Chondrocyte (in vitro differentiated cells): ENCODE data around the gene ITGBL1. TPM values are rescaled to one million over a fixed set of nuclear protein-coding genes. Genes with fewer than 3 reads are reported as not detected.
A peak's percentile ranks its signal among the peaks of the same experiment; 100 is the strongest.

ENCODE experiments used
- DNase-seq: peaks from one replicate; pipeline ENCODE4 v3.0.0; 2021; ENCODE audit warnings: mixed read lengths, low spot score
- H3K27ac Mint-ChIP-seq: one replicate; pipeline ENCODE4 v1.8.0; 2021; ENCODE audit warnings: mild to moderate bottlenecking, moderate library complexity, mixed read lengths; ENCODE audit not compliant: unreplicated experiment
- H3K27me3 Mint-ChIP-seq: 2 replicates; pipeline ENCODE4 v1.8.0; 2021; ENCODE audit warnings: low read depth, mixed read lengths
- H3K36me3 Mint-ChIP-seq: 2 replicates; pipeline ENCODE4 v1.8.0; 2021; ENCODE audit warnings: low read depth, mixed read lengths
- H3K4me1 Mint-ChIP-seq: 2 replicates; pipeline ENCODE4 v1.8.0; 2021; ENCODE audit warnings: low read depth, mild to moderate bottlenecking, mixed read lengths
- H3K4me3 Mint-ChIP-seq: one replicate; pipeline ENCODE4 v1.8.0; 2021; ENCODE audit warnings: mild to moderate bottlenecking, moderate library complexity, mixed read lengths; ENCODE audit not compliant: unreplicated experiment
- H3K9me3 Mint-ChIP-seq: 2 replicates; pipeline ENCODE4 v1.8.0; 2021; ENCODE audit warnings: low read depth, mixed read lengths
- total RNA-seq: library from RNA; stranded (reverse); gene quantifications from 3 replicates; pipeline ENCODE4 v1.2.1, GENCODE V29; 2021
- TF ChIP-seq, protein P1 (sequence below): fragments of 200-600 bp; sonication (generic); IDR thresholded peaks from 2 replicates; pipeline ENCODE4 v1.5.0; 2021; ENCODE audit warnings: antibody characterized with exemption, mild to moderate bottlenecking, moderate library complexity

ITGBL1 gene
- total RNA-seq, 1 donor from 2014 or later = 407 TPM

DNA sequence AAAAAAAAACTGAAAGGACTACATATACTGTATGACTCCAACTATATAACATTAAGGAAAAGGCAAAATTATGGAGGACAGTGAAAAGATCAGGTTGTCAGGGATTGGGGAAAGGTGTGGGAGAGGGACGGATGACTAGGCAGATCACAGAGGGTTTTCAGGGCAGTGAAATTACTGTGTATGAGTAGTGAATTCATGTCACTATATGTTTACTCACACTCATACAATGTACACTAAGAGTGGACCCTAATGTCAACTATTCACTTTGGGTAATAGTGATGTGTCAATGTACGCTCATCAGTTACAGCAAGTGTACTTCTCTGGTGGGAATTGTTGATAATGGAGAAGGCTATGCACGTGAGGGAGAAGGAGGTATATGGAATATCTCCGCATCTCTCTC lies 144.3 kb downstream of the ITGBL1 start:
- peaks cover 10% of the 10 kb centered on the region for H3K4me1 Mint-ChIP-seq
- H3K9me3 Mint-ChIP-seq = peaks cover 4% of the 10 kb centered on the region
- no peak overlapping the region for H3K27ac Mint-ChIP-seq
- TF ChIP-seq, protein P1, sequence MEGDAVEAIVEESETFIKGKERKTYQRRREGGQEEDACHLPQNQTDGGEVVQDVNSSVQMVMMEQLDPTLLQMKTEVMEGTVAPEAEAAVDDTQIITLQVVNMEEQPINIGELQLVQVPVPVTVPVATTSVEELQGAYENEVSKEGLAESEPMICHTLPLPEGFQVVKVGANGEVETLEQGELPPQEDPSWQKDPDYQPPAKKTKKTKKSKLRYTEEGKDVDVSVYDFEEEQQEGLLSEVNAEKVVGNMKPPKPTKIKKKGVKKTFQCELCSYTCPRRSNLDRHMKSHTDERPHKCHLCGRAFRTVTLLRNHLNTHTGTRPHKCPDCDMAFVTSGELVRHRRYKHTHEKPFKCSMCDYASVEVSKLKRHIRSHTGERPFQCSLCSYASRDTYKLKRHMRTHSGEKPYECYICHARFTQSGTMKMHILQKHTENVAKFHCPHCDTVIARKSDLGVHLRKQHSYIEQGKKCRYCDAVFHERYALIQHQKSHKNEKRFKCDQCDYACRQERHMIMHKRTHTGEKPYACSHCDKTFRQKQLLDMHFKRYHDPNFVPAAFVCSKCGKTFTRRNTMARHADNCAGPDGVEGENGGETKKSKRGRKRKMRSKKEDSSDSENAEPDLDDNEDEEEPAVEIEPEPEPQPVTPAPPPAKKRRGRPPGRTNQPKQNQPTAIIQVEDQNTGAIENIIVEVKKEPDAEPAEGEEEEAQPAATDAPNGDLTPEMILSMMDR = no peak
- no peaks in the 10 kb centered on the region for H3K27me3 Mint-ChIP-seq
- DNase-seq = no peak
- H3K36me3 Mint-ChIP-seq = peaks cover 38% of the 10 kb centered on the region
- H3K4me3 Mint-ChIP-seq = no peak overlapping the region

DNA sequence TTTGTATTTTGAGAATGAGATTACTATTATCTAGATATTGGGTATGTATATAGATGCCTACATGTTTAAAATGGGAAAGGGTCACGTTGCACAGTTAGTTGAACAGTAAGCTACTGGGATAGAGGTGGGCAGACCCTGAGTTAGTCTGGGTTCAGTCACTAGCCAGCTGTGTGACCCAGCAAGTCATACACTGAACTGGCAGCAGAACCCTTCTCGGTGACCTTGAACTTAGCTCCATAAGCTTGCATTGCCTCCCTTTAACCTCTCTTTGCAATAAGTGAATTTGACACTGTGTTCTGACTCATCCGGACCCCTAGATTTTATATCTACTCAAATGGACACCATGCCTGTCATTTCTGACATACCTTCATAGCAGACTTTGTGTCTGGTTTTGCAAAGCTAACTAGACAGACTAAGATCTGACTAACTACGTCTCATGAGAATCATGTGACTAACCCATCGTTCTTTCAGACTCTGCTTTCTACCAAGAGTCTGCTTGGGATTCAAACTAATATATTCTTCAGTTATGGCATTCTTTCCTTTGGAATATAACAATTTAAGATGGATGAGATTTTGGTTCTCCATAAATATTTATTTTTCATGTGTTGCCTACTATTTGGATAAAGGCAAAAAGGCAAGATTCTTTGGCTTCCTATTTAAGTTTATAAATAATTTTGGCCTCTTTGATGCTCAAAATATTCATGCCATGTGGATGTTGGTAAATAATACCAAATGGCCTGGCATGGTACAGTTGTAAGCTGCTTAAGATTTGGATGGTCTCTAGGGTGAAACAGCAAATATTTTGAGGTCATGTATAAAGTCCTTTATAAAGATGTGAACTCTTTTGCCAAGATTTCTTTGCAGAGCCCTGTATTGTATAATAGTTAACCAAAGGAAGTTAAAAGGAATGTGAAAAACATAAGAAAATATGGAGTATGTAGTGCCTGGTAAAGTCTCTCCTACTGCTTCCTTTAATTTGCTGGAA lies 159.3 kb downstream of the ITGBL1 start:
- Mint-ChIP-seq H3K4me3 (no peak overlapping the region), H3K9me3 (no peaks in the 10 kb centered on the region), H3K27ac (peak overlapping the region; percentile 84), H3K4me1 (peaks cover 41% of the 10 kb centered on the region), H3K36me3 (peaks cover 10% of the 10 kb centered on the region), H3K27me3 (no peaks in the 10 kb centered on the region)
- TF ChIP-seq, protein P1 = no peak
- no peak for DNase-seq

DNA sequence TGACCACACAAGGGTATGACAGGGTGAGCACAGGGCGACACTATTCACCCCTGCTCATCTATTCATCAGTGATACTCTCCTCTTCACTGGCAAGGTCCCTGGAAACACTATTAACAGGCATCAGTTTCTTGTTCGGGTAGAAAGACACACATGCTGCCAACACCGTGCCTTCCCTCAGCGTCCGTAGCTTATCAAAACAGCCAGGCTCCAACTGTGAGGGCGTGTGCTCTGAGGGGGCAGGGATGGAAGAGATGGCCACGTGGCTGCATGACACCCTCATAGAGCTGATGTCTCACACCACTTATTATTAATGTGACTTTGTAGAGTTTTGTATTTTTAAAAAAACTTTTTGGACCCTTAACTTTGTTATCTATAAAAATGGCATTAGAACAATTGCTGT lies 160.3 kb downstream of the ITGBL1 start:
- DNase-seq = no peak
- Mint-ChIP-seq H3K4me3 (no peak overlapping the region), H3K36me3 (peaks cover 9% of the 10 kb centered on the region), H3K27ac (peak overlapping the region; percentile 84), H3K9me3 (no peaks in the 10 kb centered on the region), H3K4me1 (peaks cover 41% of the 10 kb centered on the region), H3K27me3 (no peaks in the 10 kb centered on the region)
- TF ChIP-seq, protein P1 = no peak

DNA sequence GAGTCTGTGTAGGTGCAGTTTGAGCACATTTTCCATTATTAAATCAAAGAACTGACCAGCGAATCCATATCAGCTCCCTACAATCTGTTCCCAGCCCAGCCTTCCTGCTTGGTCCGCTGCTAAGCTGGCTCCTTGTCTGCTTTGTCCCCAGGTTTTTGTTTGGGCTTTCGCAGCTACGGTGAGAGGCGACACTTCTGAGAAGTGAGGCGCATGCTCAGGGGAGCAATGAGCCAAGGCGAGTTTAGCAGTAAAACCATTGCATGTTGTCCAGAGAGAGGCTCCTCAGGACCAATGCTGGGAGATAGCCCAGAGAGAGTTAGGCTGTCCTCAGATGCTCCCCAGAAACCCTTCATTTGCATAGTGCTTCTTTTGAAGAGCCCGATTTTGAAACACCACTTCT lies 162.0 kb downstream of the ITGBL1 start:
- TF ChIP-seq, protein P1 = no peak
- Mint-ChIP-seq H3K9me3 (no peaks in the 10 kb centered on the region), H3K27ac (no peak overlapping the region), H3K36me3 (peaks cover 9% of the 10 kb centered on the region), H3K4me1 (peaks cover 51% of the 10 kb centered on the region), H3K27me3 (no peaks in the 10 kb centered on the region), H3K4me3 (no peak overlapping the region)
- DNase-seq = no peak

DNA sequence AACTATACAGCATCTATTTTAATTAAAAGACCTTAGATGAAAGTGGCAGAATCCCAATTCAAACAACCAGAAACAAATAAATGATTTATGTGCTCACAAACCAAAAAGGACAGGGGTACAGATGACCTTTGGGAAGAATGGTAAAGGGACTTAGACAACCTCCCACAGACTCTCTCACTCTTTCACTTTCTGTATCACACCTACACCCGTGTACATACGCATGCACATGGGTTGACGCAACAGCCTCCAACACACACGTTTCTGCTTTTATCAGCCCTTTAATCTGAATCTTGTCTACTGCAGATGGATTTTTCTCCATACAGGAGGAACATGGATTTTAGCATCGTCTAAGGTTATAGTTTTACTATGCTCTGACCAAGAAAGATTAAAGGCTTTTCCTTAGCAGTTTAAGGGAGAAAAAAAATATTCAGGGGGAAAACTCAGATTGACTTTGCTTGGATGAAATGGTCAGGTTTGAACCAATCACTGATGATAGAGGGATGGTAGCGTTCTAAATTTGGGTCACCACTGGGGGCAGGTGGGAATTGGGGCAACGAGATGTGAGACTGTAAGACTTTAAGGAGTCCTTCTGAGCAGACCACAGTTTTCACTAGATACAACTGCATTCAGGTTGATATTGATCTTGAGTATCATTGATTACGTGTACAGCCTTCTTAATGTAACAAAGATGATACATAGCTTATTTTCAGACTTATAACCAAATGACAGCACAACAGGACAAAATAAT lies 166.1 kb downstream of the ITGBL1 start:
- peaks cover 17% of the 10 kb centered on the region for H3K36me3 Mint-ChIP-seq
- peaks cover 47% of the 10 kb centered on the region for H3K4me1 Mint-ChIP-seq
- H3K27ac Mint-ChIP-seq = no peak overlapping the region
- no peak overlapping the region for H3K4me3 Mint-ChIP-seq
- H3K27me3 Mint-ChIP-seq = no peaks in the 10 kb centered on the region
- no peaks in the 10 kb centered on the region for H3K9me3 Mint-ChIP-seq
- no peak for DNase-seq
- TF ChIP-seq, protein P1 = no peak
